ENCODE measurements around the gene GTF3C5.

- TF ChIP-seq, protein P1, sequence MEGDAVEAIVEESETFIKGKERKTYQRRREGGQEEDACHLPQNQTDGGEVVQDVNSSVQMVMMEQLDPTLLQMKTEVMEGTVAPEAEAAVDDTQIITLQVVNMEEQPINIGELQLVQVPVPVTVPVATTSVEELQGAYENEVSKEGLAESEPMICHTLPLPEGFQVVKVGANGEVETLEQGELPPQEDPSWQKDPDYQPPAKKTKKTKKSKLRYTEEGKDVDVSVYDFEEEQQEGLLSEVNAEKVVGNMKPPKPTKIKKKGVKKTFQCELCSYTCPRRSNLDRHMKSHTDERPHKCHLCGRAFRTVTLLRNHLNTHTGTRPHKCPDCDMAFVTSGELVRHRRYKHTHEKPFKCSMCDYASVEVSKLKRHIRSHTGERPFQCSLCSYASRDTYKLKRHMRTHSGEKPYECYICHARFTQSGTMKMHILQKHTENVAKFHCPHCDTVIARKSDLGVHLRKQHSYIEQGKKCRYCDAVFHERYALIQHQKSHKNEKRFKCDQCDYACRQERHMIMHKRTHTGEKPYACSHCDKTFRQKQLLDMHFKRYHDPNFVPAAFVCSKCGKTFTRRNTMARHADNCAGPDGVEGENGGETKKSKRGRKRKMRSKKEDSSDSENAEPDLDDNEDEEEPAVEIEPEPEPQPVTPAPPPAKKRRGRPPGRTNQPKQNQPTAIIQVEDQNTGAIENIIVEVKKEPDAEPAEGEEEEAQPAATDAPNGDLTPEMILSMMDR (conservative IDR thresholded peaks at IDR 0.05; ENCODE audit: low read length) = no peak
- no peak for TF ChIP-seq EZH2phosphoT487 (IDR thresholded peaks at IDR 0.05; ENCODE audit: borderline replicate concordance)
Observed at GRCh38 chr9:133043449-133044035, 12.7 kb downstream of the GTF3C5 start.

All from Loucy (cell line).